Measurements from ENCODE around the gene DCAF11. TPM values are rescaled to one million over a fixed set of nuclear protein-coding genes. Genes with fewer than 3 reads are reported as not detected.

DCAF11 gene
- total and polyA plus RNA-seq, 2 of the 13 experiments (the other 11 are each of a cell fraction or from before 2014, with no cell fraction given), result 150 to 257 TPM

DNA sequence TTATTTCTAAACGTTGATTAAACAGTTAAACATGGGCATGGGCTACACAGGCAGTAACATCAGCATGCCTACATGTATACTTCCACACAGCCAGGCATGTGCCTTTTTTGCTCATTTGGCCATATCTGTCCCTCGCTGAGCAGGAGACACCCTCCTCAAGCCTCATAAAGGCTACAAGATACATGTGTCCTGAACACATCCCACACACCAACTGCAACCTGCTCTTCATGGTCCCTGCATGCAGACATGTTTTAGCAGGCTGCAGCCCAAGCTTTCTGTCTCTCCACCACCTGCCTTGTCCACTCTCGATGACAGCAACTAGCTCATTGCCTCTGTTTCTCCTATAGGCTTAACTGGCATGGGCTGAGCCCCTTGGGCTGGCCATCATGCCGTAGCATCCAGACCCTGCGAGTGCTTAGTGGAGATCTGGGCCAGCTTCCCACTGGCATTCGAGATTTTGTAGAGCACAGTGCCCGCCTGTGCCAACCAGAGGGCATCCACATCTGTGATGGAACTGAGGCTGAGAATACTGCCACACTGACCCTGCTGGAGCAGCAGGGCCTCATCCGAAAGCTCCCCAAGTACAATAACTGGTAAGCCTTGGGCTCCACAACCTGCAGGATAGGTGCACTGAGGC lies 17.9 kb upstream of the DCAF11 start (continued):
- TF ChIP-seq, protein P1, sequence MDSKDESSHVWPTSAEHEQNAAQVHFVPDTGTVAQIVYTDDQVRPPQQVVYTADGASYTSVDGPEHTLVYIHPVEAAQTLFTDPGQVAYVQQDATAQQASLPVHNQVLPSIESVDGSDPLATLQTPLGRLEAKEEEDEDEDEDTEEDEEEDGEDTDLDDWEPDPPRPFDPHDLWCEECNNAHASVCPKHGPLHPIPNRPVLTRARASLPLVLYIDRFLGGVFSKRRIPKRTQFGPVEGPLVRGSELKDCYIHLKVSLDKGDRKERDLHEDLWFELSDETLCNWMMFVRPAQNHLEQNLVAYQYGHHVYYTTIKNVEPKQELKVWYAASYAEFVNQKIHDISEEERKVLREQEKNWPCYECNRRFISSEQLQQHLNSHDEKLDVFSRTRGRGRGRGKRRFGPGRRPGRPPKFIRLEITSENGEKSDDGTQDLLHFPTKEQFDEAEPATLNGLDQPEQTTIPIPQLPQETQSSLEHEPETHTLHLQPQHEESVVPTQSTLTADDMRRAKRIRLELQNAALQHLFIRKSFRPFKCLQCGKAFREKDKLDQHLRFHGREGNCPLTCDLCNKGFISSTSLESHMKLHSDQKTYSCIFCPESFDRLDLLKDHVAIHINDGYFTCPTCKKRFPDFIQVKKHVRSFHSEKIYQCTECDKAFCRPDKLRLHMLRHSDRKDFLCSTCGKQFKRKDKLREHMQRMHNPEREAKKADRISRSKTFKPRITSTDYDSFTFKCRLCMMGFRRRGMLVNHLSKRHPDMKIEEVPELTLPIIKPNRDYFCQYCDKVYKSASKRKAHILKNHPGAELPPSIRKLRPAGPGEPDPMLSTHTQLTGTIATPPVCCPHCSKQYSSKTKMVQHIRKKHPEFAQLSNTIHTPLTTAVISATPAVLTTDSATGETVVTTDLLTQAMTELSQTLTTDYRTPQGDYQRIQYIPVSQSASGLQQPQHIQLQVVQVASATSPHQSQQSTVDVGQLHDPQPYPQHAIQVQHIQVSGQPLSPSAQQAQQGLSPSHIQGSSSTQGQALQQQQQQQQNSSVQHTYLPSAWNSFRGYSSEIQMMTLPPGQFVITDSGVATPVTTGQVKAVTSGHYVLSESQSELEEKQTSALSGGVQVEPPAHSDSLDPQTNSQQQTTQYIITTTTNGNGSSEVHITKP (CRISPR knock-in tag; IDR thresholded peaks at IDR 0.05; ENCODE audit: low read depth), result no peak
- TF ChIP-seq STAT5B (CRISPR knock-in tag; IDR thresholded peaks at IDR 0.05) (no peak), ZNF350 (CRISPR knock-in tag; IDR thresholded peaks at IDR 0.05; ENCODE audit: borderline replicate concordance, low read depth) (peak; percentile 65), MYC (CRISPR knock-in tag; IDR thresholded peaks at IDR 0.05; ENCODE audit: borderline replicate concordance) (0 out of 2 replicates have a peak, but pooled peaks have one; percentile 26), KDM6A (CRISPR knock-in tag; IDR thresholded peaks at IDR 0.05; ENCODE audit: low read depth) (no peak), ZFAT (CRISPR knock-in tag; conservative IDR thresholded peaks at IDR 0.05) (no peak), HNF4A (CRISPR knock-in tag; IDR thresholded peaks at IDR 0.05) (no peak), ZNF20 (CRISPR knock-in tag; IDR thresholded peaks at IDR 0.05) (no peak), MTA3 (CRISPR knock-in tag; IDR thresholded peaks at IDR 0.05) (peak; percentile 75; the same call in 1 of the 2 replicates), ZMYM3 (CRISPR knock-in tag; IDR thresholded peaks at IDR 0.05) (no peak; the same call in 1 of the 2 replicates), ARHGAP35 (CRISPR knock-in tag; IDR thresholded peaks at IDR 0.05; ENCODE audit: borderline replicate concordance) (0 out of 2 replicates have a peak, but pooled peaks have one; percentile 10), KDM3A (CRISPR knock-in tag; IDR thresholded peaks at IDR 0.05; ENCODE audit: low read depth) (no peak), RBM22 (optimal IDR thresholded peaks at IDR 0.05; ENCODE audit: low read length) (peak; percentile 96), PPARG (CRISPR knock-in tag; conservative IDR thresholded peaks at IDR 0.05) (no peak), YEATS2 (CRISPR knock-in tag; IDR thresholded peaks at IDR 0.05; ENCODE audit: borderline replicate concordance) (no peak), SOX5 (CRISPR knock-in tag; IDR thresholded peaks at IDR 0.05; ENCODE audit: borderline replicate concordance) (no peak), PHB2 (IDR thresholded peaks at IDR 0.05; ENCODE audit: partially characterized antibody) (no peak), ZNF614 (CRISPR knock-in tag; IDR thresholded peaks at IDR 0.05; ENCODE audit: borderline replicate concordance) (no peak)
- TF ChIP-seq, protein P2, sequence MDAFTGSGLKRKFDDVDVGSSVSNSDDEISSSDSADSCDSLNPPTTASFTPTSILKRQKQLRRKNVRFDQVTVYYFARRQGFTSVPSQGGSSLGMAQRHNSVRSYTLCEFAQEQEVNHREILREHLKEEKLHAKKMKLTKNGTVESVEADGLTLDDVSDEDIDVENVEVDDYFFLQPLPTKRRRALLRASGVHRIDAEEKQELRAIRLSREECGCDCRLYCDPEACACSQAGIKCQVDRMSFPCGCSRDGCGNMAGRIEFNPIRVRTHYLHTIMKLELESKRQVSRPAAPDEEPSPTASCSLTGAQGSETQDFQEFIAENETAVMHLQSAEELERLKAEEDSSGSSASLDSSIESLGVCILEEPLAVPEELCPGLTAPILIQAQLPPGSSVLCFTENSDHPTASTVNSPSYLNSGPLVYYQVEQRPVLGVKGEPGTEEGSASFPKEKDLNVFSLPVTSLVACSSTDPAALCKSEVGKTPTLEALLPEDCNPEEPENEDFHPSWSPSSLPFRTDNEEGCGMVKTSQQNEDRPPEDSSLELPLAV (CRISPR knock-in tag; conservative IDR thresholded peaks at IDR 0.05; ENCODE audit: low read depth), result no peak
- TF ChIP-seq, protein P3, sequence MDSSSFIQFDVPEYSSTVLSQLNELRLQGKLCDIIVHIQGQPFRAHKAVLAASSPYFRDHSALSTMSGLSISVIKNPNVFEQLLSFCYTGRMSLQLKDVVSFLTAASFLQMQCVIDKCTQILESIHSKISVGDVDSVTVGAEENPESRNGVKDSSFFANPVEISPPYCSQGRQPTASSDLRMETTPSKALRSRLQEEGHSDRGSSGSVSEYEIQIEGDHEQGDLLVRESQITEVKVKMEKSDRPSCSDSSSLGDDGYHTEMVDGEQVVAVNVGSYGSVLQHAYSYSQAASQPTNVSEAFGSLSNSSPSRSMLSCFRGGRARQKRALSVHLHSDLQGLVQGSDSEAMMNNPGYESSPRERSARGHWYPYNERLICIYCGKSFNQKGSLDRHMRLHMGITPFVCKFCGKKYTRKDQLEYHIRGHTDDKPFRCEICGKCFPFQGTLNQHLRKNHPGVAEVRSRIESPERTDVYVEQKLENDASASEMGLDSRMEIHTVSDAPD (CRISPR knock-in tag; IDR thresholded peaks at IDR 0.05), result no peak
